Upper lobe of left lung (tissue), 6 donors: Measurements from ENCODE around the gene BICRAL. TPM values are rescaled to one million over a fixed set of nuclear protein-coding genes. Genes with fewer than 3 reads are reported as not detected.

Source experiments
- ATAC-seq, 2 donors: fragments of 200-7000 bp; cut with Tn5 transposase; one replicate each; pipeline ENCODE4 v1.9.1; 2022; ENCODE audit warnings: mild to moderate bottlenecking in 2 of 2, moderate library complexity in 2 of 2; ENCODE audit not compliant: low FRiP score in 2 of 2
- DNase-seq, 2 donors: peaks; one replicate each; pipeline ENCODE4 v3.0.0-alpha.2; 2019 to 2020
- H3K27ac ChIP-seq, 4 donors: fragments of 200-600 bp; sonication (generic); one replicate each; pipeline ENCODE4 v1.5.1; 2016 to 2019
- H3K27me3 ChIP-seq, 4 donors: fragments of 200-600 bp; sonication (generic); one replicate each; pipeline ENCODE4 v1.5.1; 2017 to 2019
- H3K36me3 ChIP-seq, 4 donors: fragments of 200-600 bp; sonication (generic); one replicate each; pipeline ENCODE4 v1.5.1; 2016 to 2019
- H3K4me1 ChIP-seq, 4 donors: fragments of 200-600 bp; sonication (generic); one replicate each; pipeline ENCODE4 v1.5.1; 2018 to 2019
- H3K4me3 ChIP-seq, 4 donors: fragments of 200-600 bp; sonication (generic); one replicate each; pipeline ENCODE4 v1.5.1; 2017 to 2019; ENCODE audit warnings: mild to moderate bottlenecking in 2 of 4, moderate library complexity in 1 of 4
- H3K9me3 ChIP-seq, 4 donors: fragments of 200-600 bp; sonication (generic); one replicate each; pipeline ENCODE4 v1.5.1; 2018 to 2019
- CTCF ChIP-seq, 6 experiments: fragments of 450-650 bp in 4 of 6; fragments of 200-600 bp in 2 of 6; sonication (generic) in 2 of 6; IDR thresholded peaks; one replicate each; pipeline ENCODE4 v1.5.1; 2016 to 2019; ENCODE audit warnings: antibody characterized with exemption in 6 of 6
- EP300 ChIP-seq, 4 donors: sonication (generic); formaldehyde crosslinking; IDR thresholded peaks; one replicate each; pipeline ENCODE4 v1.5.1; 2017; ENCODE audit warnings: antibody characterized with exemption in 4 of 4, control low read depth in 2 of 4
- POLR2A ChIP-seq, 4 donors: fragments of 450-650 bp; IDR thresholded peaks; one replicate each; pipeline ENCODE4 v1.5.1; 2016 to 2017; ENCODE audit warnings: antibody characterized with exemption in 4 of 4, mild to moderate bottlenecking in 2 of 4
- POLR2AphosphoS5 ChIP-seq, 2 donors: sonication (generic); formaldehyde crosslinking; IDR thresholded peaks; one replicate each; pipeline ENCODE4 v1.5.1; 2017; ENCODE audit warnings: antibody characterized with exemption in 2 of 2
- WGBS, 2 donors: methylation state at CpG; one replicate each; pipeline ENCODE4 v1.1.5; 2017 to 2018; 5-methylcytosine and 5-hydroxymethylcytosine counted together
- total RNA-seq, 6 donors: library from RNA; depleted of rRNA in 4 of 6; stranded (reverse); fragments of >200 nt in 4 of 6; gene quantifications; one replicate each; pipeline versions ENCODE4 v1.1.0 to v1.2.1, GENCODE V29; 2016 to 2021
- donor health status: DM: no; HTN: no; CAD: no; lungs with moderate emphysema.
- donor health status: DM: no; HTN: yes; CAD: no; lungs with severe emphysema.

Gene BICRAL
- total RNA-seq, 6 donors from 2014 or later = 11.1 to 23.8 (median 14.9) TPM

- Histone ChIP-seq H3K4me1 (peaks cover 0 to 11% (median 3%) of the 10 kb centered on the region in 4 donors), H3K36me3 (no peaks in the 10 kb centered on the region), H3K9me3 (no peaks in the 10 kb centered on the region), H3K4me3 (no peak overlapping the region), H3K27me3 (no peaks in the 10 kb centered on the region), H3K27ac (no peak overlapping the region)
- no peak for TF ChIP-seq CTCF (IDR thresholded peaks at IDR 0.05)
- no peak for TF ChIP-seq POLR2AphosphoS5 (IDR thresholded peaks at IDR 0.05)
- TF ChIP-seq EP300 (IDR thresholded peaks at IDR 0.05) = no peak
- no peak for TF ChIP-seq POLR2A (IDR thresholded peaks at IDR 0.05)
- ATAC-seq (no peak), DNase-seq (no peak)
- WGBS, 2 donors = 96 to 97% methylated on average over 10 of the region's 10 CpGs
Measured at GRCh38 chr6:42904467-42904866, 122.6 kb downstream of the BICRAL start.

GRCh38 chr6:42907336-42907735 lies 125.5 kb downstream of the BICRAL start:
- Histone ChIP-seq H3K9me3 (no peaks in the 10 kb centered on the region), H3K27ac (no peak overlapping the region), H3K4me3 (no peak overlapping the region), H3K4me1 (peaks cover 3 to 8% (median 6%) of the 10 kb centered on the region in 4 donors), H3K27me3 (peaks cover 0 to 4% (median 0%) of the 10 kb centered on the region in 4 donors), H3K36me3 (no peaks in the 10 kb centered on the region)
- DNase-seq (peak in 1 of 2 donors; percentile 40), ATAC-seq (peak in 1 of 2 donors; percentile 55)
- 58 to 85% methylated on average over 4 to 5 of the region's 5 CpGs for WGBS, 2 donors
- TF ChIP-seq CTCF (IDR thresholded peaks at IDR 0.05) = no peak
- no peak for TF ChIP-seq POLR2A (IDR thresholded peaks at IDR 0.05)
- TF ChIP-seq EP300 (IDR thresholded peaks at IDR 0.05) = no peak

GRCh38 chr6:42909835-42910234 lies 128.0 kb downstream of the BICRAL start:
- WGBS, 2 donors = 92 to 94% methylated on average over 10 of the region's 10 CpGs
- ATAC-seq = no peak
- Histone ChIP-seq H3K27me3 (peaks cover 0 to 4% (median 0%) of the 10 kb centered on the region in 4 donors), H3K36me3 (no peaks in the 10 kb centered on the region), H3K4me1 (peaks cover 3 to 8% (median 6%) of the 10 kb centered on the region in 4 donors), H3K9me3 (no peaks in the 10 kb centered on the region), H3K4me3 (no peak overlapping the region), H3K27ac (no peak overlapping the region)
- TF ChIP-seq POLR2A (IDR thresholded peaks at IDR 0.05) = no peak
- TF ChIP-seq POLR2AphosphoS5 (IDR thresholded peaks at IDR 0.05) = no peak
- TF ChIP-seq EP300 (IDR thresholded peaks at IDR 0.05) = no peak
- no peak for TF ChIP-seq CTCF (IDR thresholded peaks at IDR 0.05)
- DNase-seq = no peak

- peaks cover 0 to 4% (median 0%) of the 10 kb centered on the region in 4 donors for H3K27me3 ChIP-seq
- H3K4me3 ChIP-seq = peak overlapping the region in 3 of 4 donors; percentile 22 to 35 (median 27)
- DNase-seq = peak in 1 of 2 donors; percentile 66
- 17 to 27% methylated on average over 34 to 35 of the region's 49 CpGs for WGBS, 2 donors
- peaks cover 3 to 8% (median 6%) of the 10 kb centered on the region in 4 donors for H3K4me1 ChIP-seq
- no peaks in the 10 kb centered on the region for H3K36me3 ChIP-seq
- ATAC-seq = no peak
- H3K9me3 ChIP-seq = no peaks in the 10 kb centered on the region
- H3K27ac ChIP-seq = no peak overlapping the region
- no peak for TF ChIP-seq CTCF (IDR thresholded peaks at IDR 0.05)
- no peak for TF ChIP-seq POLR2AphosphoS5 (IDR thresholded peaks at IDR 0.05)
- TF ChIP-seq POLR2A (IDR thresholded peaks at IDR 0.05) = no peak
- no peak for TF ChIP-seq EP300 (IDR thresholded peaks at IDR 0.05)
Measured at GRCh38 chr6:42911171-42912021, 129.5 kb downstream of the BICRAL start.
